OCI-LY3 (cell line): ENCODE data around the gene MINDY4.

Experiments used
- CTCF ChIP-seq: fragments of 200-600, 300-600 bp; sonication (generic); IDR thresholded peaks from 2 replicates; pipeline ENCODE4 v1.5.1; 2014; ENCODE audit warnings: antibody characterized with exemption, low read length, low read depth
- EZH2phosphoT487 ChIP-seq: fragments of 200-600 bp; shearing (Covaris generic); IDR thresholded peaks from 2 replicates; pipeline ENCODE4 v1.6.1; 2018; ENCODE audit warnings: antibody characterized with exemption, mixed run types, low read depth

GRCh38 chr7:30874656-30875302, 103.6 kb downstream of the MINDY4 start:
- TF ChIP-seq CTCF (no peak), EZH2phosphoT487 (no peak)
